Omental fat pad (tissue), 4 donors: Measurements from ENCODE around the gene ACTC1. TPM values are rescaled to one million over a fixed set of nuclear protein-coding genes. Genes with fewer than 3 reads are reported as not detected.
"Not testable (repeated sequence)": the region's sequence is repeated elsewhere in the genome, so short reads cannot be mapped to it uniquely, and the experiment has no call there.

Source experiments
- ATAC-seq: fragments of 150-250 bp; one replicate; pipeline ENCODE4 v1.9.1; 2016; ENCODE audit warnings: mild to moderate bottlenecking, moderate library complexity; ENCODE audit not compliant: low FRiP score
- DNase-seq: peaks from one replicate; pipeline ENCODE4 v3.0.0-alpha.2; 2019; ENCODE audit warnings: low spot score
- total RNA-seq, 4 donors: library from RNA; depleted of rRNA; stranded (reverse); fragments of >200 nt; gene quantifications; one replicate each; pipeline ENCODE4 v1.1.0, GENCODE V29; 2016
- TF ChIP-seq, protein P1 (sequence below), 3 donors: fragments of 450-650 bp; IDR thresholded peaks; one replicate each; pipeline ENCODE4 v1.5.1; 2016 to 2017; ENCODE audit warnings: antibody characterized with exemption in 3 of 3, mild to moderate bottlenecking in 3 of 3, moderate library complexity in 2 of 3

The ACTC1 gene
- total RNA-seq, 4 donors from 2014 or later: 0.38 to 5.5 (median 0.93) TPM; not detected in 1

DNA sequence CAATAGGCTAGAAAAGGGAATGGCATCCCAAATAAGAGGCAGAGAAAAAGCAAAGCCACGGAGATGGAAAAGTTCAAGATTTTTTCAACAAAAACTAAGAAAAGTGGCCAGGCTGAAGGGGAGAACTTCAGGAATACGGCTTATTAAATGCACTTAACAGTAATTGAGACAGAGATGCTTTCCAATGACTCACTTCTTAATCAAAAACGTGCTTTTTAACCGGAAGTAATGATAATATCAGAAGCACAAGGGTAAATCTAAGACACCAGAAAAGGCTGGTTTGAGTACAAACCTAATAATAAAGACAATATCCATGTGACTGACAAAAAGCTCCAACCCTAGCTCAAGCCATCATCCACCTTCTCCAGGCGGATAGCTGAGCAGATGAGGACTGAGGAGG, 24.8 kb upstream of the ACTC1 start:
- ATAC-seq: no peak
- no peak for DNase-seq
- TF ChIP-seq, protein P1, sequence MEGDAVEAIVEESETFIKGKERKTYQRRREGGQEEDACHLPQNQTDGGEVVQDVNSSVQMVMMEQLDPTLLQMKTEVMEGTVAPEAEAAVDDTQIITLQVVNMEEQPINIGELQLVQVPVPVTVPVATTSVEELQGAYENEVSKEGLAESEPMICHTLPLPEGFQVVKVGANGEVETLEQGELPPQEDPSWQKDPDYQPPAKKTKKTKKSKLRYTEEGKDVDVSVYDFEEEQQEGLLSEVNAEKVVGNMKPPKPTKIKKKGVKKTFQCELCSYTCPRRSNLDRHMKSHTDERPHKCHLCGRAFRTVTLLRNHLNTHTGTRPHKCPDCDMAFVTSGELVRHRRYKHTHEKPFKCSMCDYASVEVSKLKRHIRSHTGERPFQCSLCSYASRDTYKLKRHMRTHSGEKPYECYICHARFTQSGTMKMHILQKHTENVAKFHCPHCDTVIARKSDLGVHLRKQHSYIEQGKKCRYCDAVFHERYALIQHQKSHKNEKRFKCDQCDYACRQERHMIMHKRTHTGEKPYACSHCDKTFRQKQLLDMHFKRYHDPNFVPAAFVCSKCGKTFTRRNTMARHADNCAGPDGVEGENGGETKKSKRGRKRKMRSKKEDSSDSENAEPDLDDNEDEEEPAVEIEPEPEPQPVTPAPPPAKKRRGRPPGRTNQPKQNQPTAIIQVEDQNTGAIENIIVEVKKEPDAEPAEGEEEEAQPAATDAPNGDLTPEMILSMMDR (IDR thresholded peaks at IDR 0.05): no peak

DNA sequence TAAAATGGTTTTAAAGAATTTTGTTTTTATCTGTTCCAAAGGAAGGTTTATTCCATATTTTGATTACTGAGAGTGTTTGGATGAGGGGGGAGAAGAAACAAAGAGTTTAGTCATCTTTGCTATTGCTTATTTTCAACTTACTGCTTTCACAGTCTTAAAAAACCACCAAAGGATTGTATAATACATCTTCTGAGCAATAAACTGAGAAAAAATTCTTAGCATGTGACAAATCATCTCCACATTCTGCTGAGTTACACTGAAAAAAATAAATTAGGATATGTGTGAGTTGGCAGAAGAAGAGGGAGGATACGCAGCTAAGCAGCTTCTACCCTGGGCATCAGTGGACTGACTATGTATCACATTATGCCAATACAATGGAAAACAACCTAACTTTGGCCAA, 23.2 kb upstream of the ACTC1 start:
- ATAC-seq: no peak
- DNase-seq: no peak
- TF ChIP-seq, protein P1 (IDR thresholded peaks at IDR 0.05): no peak

DNA sequence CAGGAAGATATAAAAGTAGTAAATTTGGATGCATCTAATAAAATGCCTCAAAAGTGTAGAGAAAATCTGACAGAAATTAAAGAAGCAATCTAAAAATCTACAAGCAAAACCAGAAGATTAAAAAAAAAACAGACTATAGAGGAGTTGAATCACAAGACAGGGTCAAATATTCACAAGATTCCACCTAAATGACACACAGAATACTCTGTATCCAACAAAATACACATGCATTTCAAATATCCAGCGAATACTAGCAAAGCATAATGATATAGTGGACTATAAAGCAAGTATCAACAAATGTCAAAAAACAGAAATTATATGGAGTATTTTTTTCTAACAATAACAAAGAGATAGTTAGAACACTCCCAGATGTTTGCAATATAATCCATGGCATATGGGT, 20.5 kb upstream of the ACTC1 start:
- TF ChIP-seq, protein P1 (IDR thresholded peaks at IDR 0.05): no peak
- no peak for DNase-seq
- ATAC-seq: no peak

DNA sequence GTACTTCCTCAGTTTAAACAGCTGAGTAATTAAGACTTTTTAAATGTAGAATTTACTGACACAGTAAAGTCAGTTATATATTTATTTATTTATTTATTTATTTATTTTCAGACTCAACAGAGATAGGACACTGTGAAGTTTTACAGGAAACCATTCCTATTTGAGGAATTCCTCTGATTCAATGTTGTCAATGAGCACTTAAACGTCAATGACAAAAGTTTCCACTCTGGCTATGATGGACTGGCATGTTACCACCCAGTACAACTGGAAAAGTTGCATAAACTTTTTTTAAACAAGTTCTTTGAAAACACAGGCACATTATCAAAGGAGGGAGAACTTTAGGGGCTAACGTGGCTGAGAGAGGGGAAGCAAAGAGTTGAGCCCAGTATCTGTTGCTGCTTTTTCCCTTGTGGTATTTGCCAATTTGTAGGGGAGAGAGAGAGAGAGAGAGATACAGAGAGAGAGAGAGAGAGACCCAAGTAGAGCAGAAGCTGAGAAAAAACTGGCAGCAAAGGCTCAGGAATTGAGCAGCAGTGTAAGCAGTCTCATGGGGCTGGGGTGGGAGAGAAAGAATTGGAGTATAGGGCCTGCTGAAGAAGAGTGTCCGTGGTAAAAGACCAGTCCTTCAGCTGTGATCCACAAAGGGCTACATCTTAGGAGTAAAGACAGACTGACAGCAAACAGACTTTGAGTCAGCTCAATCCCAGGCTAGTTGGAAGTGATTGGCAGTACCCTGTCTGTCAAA, 18.3 kb upstream of the ACTC1 start:
- no peak for DNase-seq
- ATAC-seq: no peak
- TF ChIP-seq, protein P1 (IDR thresholded peaks at IDR 0.05): no peak

DNA sequence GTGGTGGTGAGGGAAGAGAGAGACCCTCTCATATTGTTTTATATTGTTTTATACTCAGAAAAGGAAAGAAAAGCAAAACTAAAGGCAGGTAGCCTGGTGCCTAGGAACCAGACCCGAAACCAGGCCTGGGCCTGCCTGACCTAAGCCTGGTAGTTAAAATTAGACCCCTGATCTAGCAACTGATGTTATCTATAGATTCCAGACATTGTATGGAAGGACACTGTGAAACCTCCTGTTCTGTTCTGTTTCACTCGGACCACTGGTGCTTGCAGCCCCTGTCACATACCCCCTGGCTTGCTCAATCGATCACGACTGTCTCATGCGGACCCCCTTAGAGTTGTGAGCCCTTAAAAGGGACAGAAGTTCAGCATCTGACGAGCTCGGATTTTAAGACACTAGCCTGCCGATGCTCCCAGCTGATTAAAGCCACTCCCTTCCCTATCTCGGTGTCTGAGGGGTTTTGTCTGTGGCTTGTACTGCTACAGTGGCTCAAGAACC, 17.6 kb upstream of the ACTC1 start:
- not testable (repeated sequence) for ATAC-seq, DNase-seq

DNA sequence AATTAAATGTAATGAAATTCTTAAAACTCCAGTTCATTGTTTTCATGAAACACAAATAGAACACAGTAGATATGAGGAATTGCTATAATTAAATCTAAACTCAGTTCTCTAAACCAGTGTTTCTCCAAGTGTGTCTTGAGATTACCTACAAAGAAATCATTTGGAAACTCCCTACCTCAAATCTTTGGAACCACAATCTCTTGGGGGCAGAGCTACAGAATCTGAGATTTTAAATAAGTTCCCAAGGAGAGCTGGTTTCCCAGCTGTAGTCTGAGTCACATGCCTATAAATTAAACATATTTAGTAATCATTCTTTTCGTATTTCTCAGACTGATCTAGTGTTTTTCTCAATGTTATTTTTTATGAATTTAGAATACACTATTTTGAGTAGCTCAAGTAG, 17.0 kb upstream of the ACTC1 start:
- ATAC-seq (no peak), DNase-seq (no peak)
- TF ChIP-seq, protein P1 (IDR thresholded peaks at IDR 0.05): no peak

DNA sequence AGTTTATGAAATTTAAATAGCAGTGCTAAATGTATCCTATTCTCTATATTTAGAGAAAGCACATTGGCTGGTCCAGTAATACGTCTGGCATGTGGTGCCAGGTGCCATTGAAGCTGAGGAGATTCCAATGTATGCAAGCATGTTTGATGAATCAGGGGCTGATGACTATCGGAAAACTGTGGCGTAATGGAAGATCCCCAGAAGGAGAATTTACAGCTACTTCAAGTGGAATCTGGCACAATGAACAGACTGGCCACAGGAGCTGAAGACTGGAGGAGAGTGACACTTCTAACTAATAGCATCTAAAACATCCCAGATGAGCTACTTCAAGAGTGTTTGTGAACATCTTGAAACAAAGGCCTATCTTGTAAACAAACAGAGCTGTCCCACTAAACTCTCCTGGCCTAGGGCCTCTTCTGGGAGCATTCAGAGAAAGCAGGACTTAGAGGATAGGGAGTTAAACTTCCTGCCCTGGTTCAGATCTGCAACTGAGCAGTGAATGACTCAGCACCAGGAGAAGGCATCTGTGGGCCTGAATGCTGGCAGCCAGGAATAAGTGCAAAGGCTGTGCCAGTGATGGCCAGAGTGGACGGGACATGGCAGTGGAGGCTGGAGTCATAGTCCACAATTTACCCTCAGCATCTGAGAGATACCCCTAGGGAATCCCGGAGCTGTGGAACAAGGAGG, 15.2 kb upstream of the ACTC1 start:
- ATAC-seq (no peak), DNase-seq (no peak)
- TF ChIP-seq, protein P1 (IDR thresholded peaks at IDR 0.05): no peak
